ENCODE measurements around the gene PSME2.
"Not testable (repeated sequence)": the region's sequence is repeated elsewhere in the genome, so short reads cannot be mapped to it uniquely, and the experiment has no call there.

Gene PSME2

GRCh38 chr14:24108336-24108874 lies 38.0 kb downstream of the PSME2 start:
- Mint-ChIP-seq H3K27ac (peak overlapping the region; percentile 96), H3K27me3 (no peaks in the 10 kb centered on the region), H3K9me3 (ENCODE audit: low read depth) (no peaks in the 10 kb centered on the region), H3K36me3 (peaks cover 5% of the 10 kb centered on the region), H3K4me3 (no peak overlapping the region), H3K4me1 (ENCODE audit: low read depth) (peaks cover 17% of the 10 kb centered on the region)

- Mint-ChIP-seq H3K4me3 (no peak overlapping the region), H3K27me3 (no peaks in the 10 kb centered on the region), H3K27ac (no peak overlapping the region), H3K9me3 (ENCODE audit: low read depth) (no peaks in the 10 kb centered on the region), H3K4me1 (ENCODE audit: low read depth) (peaks cover 15% of the 10 kb centered on the region), H3K36me3 (peaks cover 9% of the 10 kb centered on the region)
Observed at GRCh38 chr14:24106672-24107271, 39.6 kb downstream of the PSME2 start.

GRCh38 chr14:24105609-24106239 lies 40.7 kb downstream of the PSME2 start:
- H3K4me3 Mint-ChIP-seq; H3K27me3 Mint-ChIP-seq; H3K36me3 Mint-ChIP-seq; H3K9me3 Mint-ChIP-seq (ENCODE audit: low read depth): not testable (repeated sequence)
- peaks cover 15% of the 10 kb centered on the region for H3K4me1 Mint-ChIP-seq (ENCODE audit: low read depth)
- H3K27ac Mint-ChIP-seq, result peak overlapping the region; percentile 22

GRCh38 chr14:24103451-24103850 lies 43.0 kb downstream of the PSME2 start:
- H3K4me3 Mint-ChIP-seq, result no peak overlapping the region
- H3K27me3 Mint-ChIP-seq, result no peaks in the 10 kb centered on the region
- peaks cover 9% of the 10 kb centered on the region for H3K36me3 Mint-ChIP-seq
- H3K27ac Mint-ChIP-seq, result no peak overlapping the region
- H3K9me3 Mint-ChIP-seq (ENCODE audit: low read depth), result no peaks in the 10 kb centered on the region
- H3K4me1 Mint-ChIP-seq (ENCODE audit: low read depth), result peaks cover 4% of the 10 kb centered on the region

- no peaks in the 10 kb centered on the region for H3K9me3 Mint-ChIP-seq (ENCODE audit: low read depth)
- H3K4me3 Mint-ChIP-seq, result no peak overlapping the region
- H3K36me3 Mint-ChIP-seq, result peaks cover 9% of the 10 kb centered on the region
- H3K4me1 Mint-ChIP-seq (ENCODE audit: low read depth), result peaks cover 1% of the 10 kb centered on the region
- no peak overlapping the region for H3K27ac Mint-ChIP-seq
- H3K27me3 Mint-ChIP-seq, result no peaks in the 10 kb centered on the region
Observed at GRCh38 chr14:24102357-24103048, 43.9 kb downstream of the PSME2 start.

- peaks cover 9% of the 10 kb centered on the region for H3K36me3 Mint-ChIP-seq
- no peak overlapping the region for H3K4me3 Mint-ChIP-seq
- no peaks in the 10 kb centered on the region for H3K27me3 Mint-ChIP-seq
- no peaks in the 10 kb centered on the region for H3K9me3 Mint-ChIP-seq (ENCODE audit: low read depth)
- no peak overlapping the region for H3K27ac Mint-ChIP-seq
- peaks cover 4% of the 10 kb centered on the region for H3K4me1 Mint-ChIP-seq (ENCODE audit: low read depth)
Observed at GRCh38 chr14:24100982-24101494, 45.4 kb downstream of the PSME2 start.

- Mint-ChIP-seq H3K4me3 (no peak overlapping the region), H3K27me3 (no peaks in the 10 kb centered on the region), H3K4me1 (ENCODE audit: low read depth) (peaks cover 9% of the 10 kb centered on the region), H3K36me3 (peaks cover 12% of the 10 kb centered on the region), H3K27ac (no peak overlapping the region), H3K9me3 (ENCODE audit: low read depth) (no peaks in the 10 kb centered on the region)
Observed at GRCh38 chr14:24100197-24100981, 46.0 kb downstream of the PSME2 start.

- Mint-ChIP-seq H3K36me3 (peaks cover 10% of the 10 kb centered on the region), H3K27ac (no peak overlapping the region), H3K4me3 (no peak overlapping the region)
Observed at GRCh38 chr14:24098927-24099813, 47.2 kb downstream of the PSME2 start.

GRCh38 chr14:24098229-24098926 lies 48.0 kb downstream of the PSME2 start:
- Mint-ChIP-seq H3K36me3 (peaks cover 8% of the 10 kb centered on the region), H3K27me3 (no peaks in the 10 kb centered on the region), H3K4me3 (no peak overlapping the region), H3K9me3 (ENCODE audit: low read depth) (no peaks in the 10 kb centered on the region), H3K4me1 (ENCODE audit: low read depth) (peaks cover 16% of the 10 kb centered on the region), H3K27ac (no peak overlapping the region)

More at GRCh38 chr14:24098927-24099813, 47.2 kb downstream of the PSME2 start:
- Mint-ChIP-seq H3K4me1 (ENCODE audit: low read depth) (peaks cover 13% of the 10 kb centered on the region), H3K9me3 (ENCODE audit: low read depth) (no peaks in the 10 kb centered on the region), H3K27me3 (no peaks in the 10 kb centered on the region)

- Mint-ChIP-seq H3K27ac (peak overlapping the region; percentile 46), H3K9me3 (ENCODE audit: low read depth) (no peaks in the 10 kb centered on the region)
Observed at GRCh38 chr14:24096545-24097181, 49.7 kb downstream of the PSME2 start.

GRCh38 chr14:24095271-24096068 lies 50.9 kb downstream of the PSME2 start:
- peaks cover 29% of the 10 kb centered on the region for H3K4me1 Mint-ChIP-seq (ENCODE audit: low read depth)
- H3K27me3 Mint-ChIP-seq, result no peaks in the 10 kb centered on the region
- H3K27ac Mint-ChIP-seq, result peak overlapping the region; percentile 98
- H3K4me3 Mint-ChIP-seq, result peak overlapping the region; percentile 99
- peaks cover 3% of the 10 kb centered on the region for H3K36me3 Mint-ChIP-seq
- H3K9me3 Mint-ChIP-seq (ENCODE audit: low read depth), result no peaks in the 10 kb centered on the region

More at GRCh38 chr14:24096545-24097181, 49.7 kb downstream of the PSME2 start:
- Mint-ChIP-seq H3K36me3 (peaks cover 3% of the 10 kb centered on the region), H3K4me1 (ENCODE audit: low read depth) (peaks cover 27% of the 10 kb centered on the region), H3K4me3 (peak overlapping the region; percentile 54), H3K27me3 (no peaks in the 10 kb centered on the region)

GRCh38 chr14:24094841-24095270 lies 51.6 kb downstream of the PSME2 start:
- Mint-ChIP-seq H3K36me3 (peaks cover 3% of the 10 kb centered on the region), H3K4me1 (ENCODE audit: low read depth) (peaks cover 30% of the 10 kb centered on the region), H3K27ac (peak overlapping the region; percentile 98), H3K4me3 (peak overlapping the region; percentile 99), H3K9me3 (ENCODE audit: low read depth) (no peaks in the 10 kb centered on the region), H3K27me3 (no peaks in the 10 kb centered on the region)
